GM19238 (cell line): Measurements from ENCODE around the gene DCC.

Experiments
- DNase-seq: peaks from one replicate; pipeline ENCODE4 v3.0.0; 2011; ENCODE audit warnings: low spot score; ENCODE audit not compliant: insufficient read length

The DCC gene

GRCh38 chr18:52339891-52340371 is at the start of gene DCC:
Gene DCC, plus strand, starts transcription at chr18:52340197. Its CDS starts 591 bp downstream, at chr18:52340788.
- DNase-seq, result no peak

GRCh38 chr18:52310651-52311050 is 29.3 kb upstream of the DCC start:
- no peak for DNase-seq

- DNase-seq, result no peak
Observed at GRCh38 chr18:52311331-52311730, 28.7 kb upstream of the DCC start.

GRCh38 chr18:52312346-52312745 is 27.7 kb upstream of the DCC start:
- no peak for DNase-seq

- DNase-seq, result no peak
Observed at GRCh38 chr18:52313213-52313612, 26.8 kb upstream of the DCC start.

GRCh38 chr18:52319424-52319983 is 20.5 kb upstream of the DCC start:
- no peak for DNase-seq

- no peak for DNase-seq
Observed at GRCh38 chr18:52322307-52322706, 17.7 kb upstream of the DCC start.

GRCh38 chr18:52323802-52324201 is 16.2 kb upstream of the DCC start:
- no peak for DNase-seq

GRCh38 chr18:52325997-52326396 is 14.0 kb upstream of the DCC start:
- no peak for DNase-seq

GRCh38 chr18:52333860-52334259 is 6.1 kb upstream of the DCC start:
- DNase-seq, result no peak

GRCh38 chr18:52334307-52334706 is 5.7 kb upstream of the DCC start:
- no peak for DNase-seq

GRCh38 chr18:52334896-52335295 is 5.1 kb upstream of the DCC start:
- no peak for DNase-seq

- DNase-seq, result no peak
Observed at GRCh38 chr18:52337276-52337675, 2.7 kb upstream of the DCC start.

- DNase-seq, result no peak
Observed at GRCh38 chr18:52340406-52341102, 557 bp downstream of the DCC start.

- no peak for DNase-seq
Observed at GRCh38 chr18:52341103-52341432, 1.1 kb downstream of the DCC start.

GRCh38 chr18:52341608-52342381 is 1.8 kb downstream of the DCC start:
- DNase-seq, result no peak

- DNase-seq, result no peak
Observed at GRCh38 chr18:52342456-52342855, 2.5 kb downstream of the DCC start.

GRCh38 chr18:52343138-52343537 is 3.1 kb downstream of the DCC start:
- no peak for DNase-seq

- no peak for DNase-seq
Observed at GRCh38 chr18:52343731-52344340, 3.8 kb downstream of the DCC start.

- DNase-seq, result no peak
Observed at GRCh38 chr18:52344881-52345280, 4.9 kb downstream of the DCC start.

- no peak for DNase-seq
Observed at GRCh38 chr18:52345428-52345827, 5.4 kb downstream of the DCC start.

- no peak for DNase-seq
Observed at GRCh38 chr18:52348209-52348608, 8.2 kb downstream of the DCC start.
